Stomach smooth muscle (tissue), 2 donors: Measurements from ENCODE around the gene TNP1.

Experiments used
- H3K27ac ChIP-seq: one replicate; pipeline ENCODE4 v1.7.0; 2013; ENCODE audit warnings: mild to moderate bottlenecking, low read length, inconsistent platforms
- H3K27me3 ChIP-seq, 2 donors: one replicate each; pipeline ENCODE4 v1.7.0; 2013; ENCODE audit warnings: low read length in 2 of 2; ENCODE audit not compliant: insufficient read depth in 2 of 2, control insufficient read depth in 1 of 2
- H3K36me3 ChIP-seq, 2 donors: one replicate each; pipeline ENCODE4 v1.7.0; 2013; ENCODE audit warnings: low read length in 2 of 2; ENCODE audit not compliant: control insufficient read depth in 2 of 2, insufficient read depth in 2 of 2
- H3K4me1 ChIP-seq: one replicate; pipeline ENCODE4 v1.7.0; 2013; ENCODE audit warnings: low read length; ENCODE audit not compliant: control insufficient read depth, insufficient read depth
- H3K4me3 ChIP-seq, 2 donors: one replicate each; pipeline ENCODE4 v1.7.0; 2013; ENCODE audit warnings: low read length in 2 of 2
- H3K9ac ChIP-seq, 2 donors: one replicate each; pipeline ENCODE4 v1.7.0; 2013; ENCODE audit warnings: low read length in 2 of 2, mild to moderate bottlenecking in 1 of 2
- H3K9me3 ChIP-seq, 2 donors: one replicate each; pipeline ENCODE4 v1.7.0; 2013; ENCODE audit warnings: low read length in 2 of 2; ENCODE audit not compliant: control insufficient read depth in 2 of 2
- donor health status: healthy.
- donor health status: Pancreatic carcinoma.

The TNP1 gene

DNA sequence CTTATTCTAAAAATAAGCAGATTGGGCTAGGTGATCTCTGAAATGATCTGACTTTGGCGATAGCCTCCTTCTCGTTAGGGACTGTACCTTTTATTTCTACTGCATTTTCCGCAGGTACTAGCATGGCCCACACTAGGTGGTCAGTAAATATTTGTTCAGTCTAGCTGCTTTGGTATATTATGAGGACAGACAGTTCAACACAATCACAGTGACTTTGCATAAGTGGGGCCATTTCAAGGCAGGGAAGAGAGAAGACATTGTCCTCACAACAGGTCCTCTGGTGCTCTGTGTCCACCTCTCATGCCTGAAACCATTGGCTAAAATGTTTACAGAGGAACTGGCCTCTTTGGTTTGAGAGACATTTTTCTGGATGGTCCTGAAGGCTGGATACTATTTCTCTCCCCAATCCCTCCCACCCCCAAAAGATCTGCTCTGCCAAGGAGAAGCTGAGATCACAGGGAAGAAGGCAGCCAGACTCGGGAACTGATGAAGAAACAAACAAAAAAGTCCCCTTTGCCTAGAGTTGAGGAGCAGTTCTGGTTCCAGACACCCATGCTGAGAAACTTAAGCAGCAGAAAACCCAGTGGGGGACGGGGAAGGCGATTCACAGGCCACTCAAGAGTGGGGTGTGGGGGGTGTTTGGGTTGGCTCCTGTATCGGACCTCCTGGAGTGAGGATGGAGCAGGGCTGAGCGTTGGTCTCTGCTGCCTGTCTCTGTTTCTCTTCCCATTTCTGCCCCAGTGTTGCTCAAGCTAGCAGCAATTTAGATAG, 2.9 kb upstream of the TNP1 start:
- Histone ChIP-seq H3K36me3 (no peaks in the 10 kb centered on the region), H3K27ac (peak overlapping the region; percentile 24), H3K4me3 (no peak overlapping the region), H3K27me3 (no peaks in the 10 kb centered on the region), H3K9ac (no peak overlapping the region), H3K4me1 (peaks cover 3% of the 10 kb centered on the region), H3K9me3 (no peaks in the 10 kb centered on the region)

DNA sequence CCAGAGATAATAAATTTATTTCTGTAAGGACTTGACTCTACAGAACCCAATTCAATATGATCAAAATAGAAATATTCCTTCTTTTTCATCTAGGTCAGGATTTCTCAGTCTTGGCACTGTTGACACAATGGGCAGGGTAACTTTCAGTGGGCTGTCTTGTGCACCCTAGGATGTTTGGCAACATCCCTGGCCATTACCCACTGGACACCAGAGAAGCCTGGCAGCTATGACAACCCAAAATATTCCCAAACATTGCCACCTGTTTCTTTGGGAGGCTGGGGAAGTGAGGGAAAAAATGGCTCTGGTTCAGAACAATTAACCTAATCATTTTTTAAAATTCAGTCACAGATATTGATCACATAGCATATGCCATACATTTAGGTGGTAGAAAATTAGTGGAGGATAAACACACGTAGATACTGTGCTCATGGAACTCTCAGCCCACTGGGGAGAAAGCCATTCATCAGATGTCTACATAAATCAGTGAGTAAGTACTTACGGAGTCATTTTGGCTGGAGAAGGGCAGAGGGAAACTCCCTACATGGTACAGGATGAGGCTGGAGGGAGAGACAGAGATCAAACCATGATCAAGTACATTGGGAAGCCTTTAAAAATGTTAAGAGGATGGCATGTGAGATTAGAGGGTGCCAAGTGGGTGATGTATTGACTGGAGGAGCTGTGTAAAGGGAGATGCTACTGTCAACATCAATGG, 718 bp upstream of the TNP1 start:
- Histone ChIP-seq H3K36me3 (no peaks in the 10 kb centered on the region), H3K27me3 (no peaks in the 10 kb centered on the region), H3K4me3 (no peak overlapping the region), H3K9ac (no peak overlapping the region), H3K27ac (no peak overlapping the region), H3K9me3 (no peaks in the 10 kb centered on the region), H3K4me1 (peaks cover 10% of the 10 kb centered on the region)

DNA sequence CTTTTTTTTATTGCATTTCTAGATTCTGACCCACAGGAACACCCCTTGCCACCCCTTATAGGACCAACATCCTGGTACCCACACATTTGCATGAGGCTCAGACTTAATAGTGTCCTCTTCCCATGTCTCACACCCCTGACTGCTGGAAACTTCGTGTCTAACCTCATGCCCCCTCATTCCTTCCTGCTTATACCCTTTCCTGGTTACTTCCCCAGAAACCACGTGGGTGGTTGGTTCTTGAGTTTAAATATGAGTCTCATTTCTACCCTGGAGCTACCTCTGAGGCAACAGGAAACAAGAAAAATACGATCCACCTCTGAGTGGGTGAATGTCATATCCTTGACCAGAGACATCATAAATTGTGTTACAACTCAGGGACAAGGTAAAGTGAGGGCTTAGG, 1.6 kb downstream of the TNP1 start:
- Histone ChIP-seq H3K36me3 (no peaks in the 10 kb centered on the region), H3K4me1 (peaks cover 12% of the 10 kb centered on the region), H3K27me3 (no peaks in the 10 kb centered on the region), H3K9ac (no peak overlapping the region), H3K9me3 (no peaks in the 10 kb centered on the region), H3K4me3 (no peak overlapping the region), H3K27ac (no peak overlapping the region)

DNA sequence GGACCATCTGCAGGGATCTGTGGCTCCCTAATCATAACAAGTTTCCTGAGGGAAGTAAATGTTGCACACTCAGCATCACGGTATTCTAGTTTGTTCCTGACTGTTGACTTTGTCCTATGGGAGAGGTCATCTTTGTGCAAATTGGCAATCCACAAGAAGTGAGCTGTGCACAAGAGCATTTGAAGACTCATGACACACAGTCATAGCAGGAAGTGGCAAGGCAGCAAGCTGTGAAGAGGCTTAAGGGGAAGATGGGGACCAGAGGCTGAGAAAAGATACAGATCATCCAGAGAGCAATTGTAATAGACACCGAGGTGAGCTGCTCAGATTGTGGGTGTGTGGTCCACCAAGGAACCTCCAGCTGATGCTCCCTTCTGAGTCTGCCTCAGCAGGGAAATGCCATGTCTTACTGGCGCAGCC, 2.7 kb downstream of the TNP1 start:
- no peaks in the 10 kb centered on the region for H3K36me3 ChIP-seq
- no peaks in the 10 kb centered on the region for H3K27me3 ChIP-seq
- H3K9ac ChIP-seq: no peak overlapping the region
- no peaks in the 10 kb centered on the region for H3K9me3 ChIP-seq
- peaks cover 13% of the 10 kb centered on the region for H3K4me1 ChIP-seq
- H3K4me3 ChIP-seq: no peak overlapping the region
- no peak overlapping the region for H3K27ac ChIP-seq

DNA sequence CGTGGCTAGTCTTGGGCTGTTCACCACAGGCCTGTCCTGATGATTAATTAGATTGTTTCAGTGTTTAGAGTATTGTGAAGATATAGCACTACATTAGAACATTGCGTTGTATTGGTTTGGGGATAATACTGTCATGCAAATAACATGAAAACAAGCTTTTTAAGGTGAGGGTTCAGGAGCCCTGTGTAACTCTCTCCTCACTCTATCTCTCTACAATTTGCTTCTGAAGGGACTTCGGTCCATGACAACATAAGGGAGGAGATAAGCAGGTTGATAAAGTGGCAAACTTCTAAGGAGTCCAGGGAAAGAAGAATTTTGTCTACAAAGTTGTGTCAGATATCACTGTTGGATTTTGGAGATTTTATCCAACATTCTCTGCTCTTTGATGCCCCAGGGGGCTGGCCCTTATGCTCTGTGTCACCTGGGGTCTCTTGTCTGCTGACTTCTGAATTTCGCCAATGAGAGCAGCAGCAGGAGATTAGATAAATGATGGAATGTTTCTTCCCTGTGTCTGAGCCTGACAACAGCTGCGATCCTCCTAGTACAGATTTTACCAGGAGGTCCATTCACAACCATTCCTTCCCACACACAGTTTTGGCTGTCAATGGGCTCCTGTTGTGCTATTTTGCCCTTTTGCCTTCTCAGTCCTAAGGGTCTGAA, 3.3 kb downstream of the TNP1 start:
- no peaks in the 10 kb centered on the region for H3K9me3 ChIP-seq
- H3K36me3 ChIP-seq: no peaks in the 10 kb centered on the region
- no peak overlapping the region for H3K4me3 ChIP-seq
- H3K4me1 ChIP-seq: peaks cover 15% of the 10 kb centered on the region
- H3K27ac ChIP-seq: no peak overlapping the region
- no peaks in the 10 kb centered on the region for H3K27me3 ChIP-seq
- H3K9ac ChIP-seq: no peak overlapping the region

DNA sequence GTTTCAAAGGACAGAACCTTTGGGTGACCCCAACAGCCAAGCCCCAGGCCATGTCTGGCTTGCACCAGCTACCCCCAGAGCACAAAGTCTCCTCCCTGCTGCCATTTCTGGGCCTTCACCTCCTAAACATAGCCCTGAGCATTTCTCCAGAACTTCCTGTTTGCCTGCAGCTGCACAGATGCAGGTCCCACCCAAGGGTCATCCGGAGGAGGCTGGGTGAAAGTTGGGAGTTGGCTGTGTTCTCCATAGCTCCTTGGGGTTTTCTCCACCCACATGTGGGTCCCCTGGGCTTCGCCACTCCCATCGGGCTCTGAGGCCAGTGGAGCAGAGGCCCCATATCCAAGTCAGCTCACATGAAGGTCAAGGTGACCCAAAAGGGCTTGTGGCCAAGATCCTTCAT, 4.3 kb downstream of the TNP1 start:
- Histone ChIP-seq H3K36me3 (no peaks in the 10 kb centered on the region), H3K27me3 (no peaks in the 10 kb centered on the region), H3K9me3 (no peaks in the 10 kb centered on the region), H3K4me3 (no peak overlapping the region), H3K27ac (no peak overlapping the region), H3K9ac (no peak overlapping the region), H3K4me1 (peaks cover 15% of the 10 kb centered on the region)

DNA sequence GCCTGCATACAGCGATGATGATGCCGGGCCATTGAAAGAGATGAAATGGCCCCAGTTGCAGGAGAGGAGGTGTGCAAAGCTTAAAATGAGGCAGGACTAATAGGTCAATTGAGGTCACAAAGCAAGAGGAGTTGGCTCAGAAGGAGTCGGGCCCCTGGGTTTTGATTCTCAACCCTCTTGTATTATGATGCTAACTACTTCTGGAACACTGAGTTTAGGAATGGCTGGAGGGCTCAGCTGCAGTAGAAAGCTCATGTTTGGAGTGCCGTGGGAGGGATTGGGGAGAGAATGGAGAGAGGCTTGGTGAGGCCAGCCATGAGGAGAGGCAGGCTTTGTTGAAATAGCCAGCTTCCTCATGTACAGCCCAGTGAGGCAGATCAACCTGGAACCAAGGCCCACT, 4.8 kb downstream of the TNP1 start:
- no peak overlapping the region for H3K9ac ChIP-seq
- no peak overlapping the region for H3K27ac ChIP-seq
- no peak overlapping the region for H3K4me3 ChIP-seq
- no peaks in the 10 kb centered on the region for H3K36me3 ChIP-seq
- no peaks in the 10 kb centered on the region for H3K27me3 ChIP-seq
- peaks cover 15% of the 10 kb centered on the region for H3K4me1 ChIP-seq
- H3K9me3 ChIP-seq: no peaks in the 10 kb centered on the region

DNA sequence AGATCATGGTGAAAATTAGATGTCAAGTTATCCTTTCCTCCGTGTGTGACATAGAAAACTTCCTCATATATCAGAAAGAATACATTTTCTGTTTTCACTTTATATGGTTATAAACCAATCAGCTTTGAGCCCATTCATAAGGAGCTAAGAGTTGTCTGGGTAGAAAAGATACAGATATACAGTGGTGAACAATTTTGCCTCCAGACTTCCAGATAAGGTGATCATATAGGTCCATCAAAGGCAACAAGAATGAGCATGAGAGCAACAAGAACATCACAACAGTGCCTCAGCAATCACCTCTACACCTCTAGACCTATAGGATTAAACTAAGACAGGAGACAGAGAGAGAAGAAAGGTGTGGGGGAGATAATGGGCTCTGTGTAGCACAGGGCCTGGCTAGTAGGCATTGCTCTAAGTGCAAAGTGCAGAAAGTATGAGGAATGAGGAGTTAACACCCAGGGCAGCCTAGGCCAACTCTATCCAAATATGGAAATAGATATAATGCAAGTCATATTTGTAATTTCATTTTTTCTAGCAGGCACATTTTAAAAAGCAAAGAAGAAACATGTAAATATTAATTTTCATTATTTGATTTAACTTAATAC, 8.3 kb downstream of the TNP1 start:
- no peak overlapping the region for H3K9ac ChIP-seq
- H3K4me3 ChIP-seq: no peak overlapping the region
- no peaks in the 10 kb centered on the region for H3K27me3 ChIP-seq
- H3K4me1 ChIP-seq: peaks cover 9% of the 10 kb centered on the region
- H3K36me3 ChIP-seq: no peaks in the 10 kb centered on the region
- H3K9me3 ChIP-seq: no peaks in the 10 kb centered on the region
- no peak overlapping the region for H3K27ac ChIP-seq

DNA sequence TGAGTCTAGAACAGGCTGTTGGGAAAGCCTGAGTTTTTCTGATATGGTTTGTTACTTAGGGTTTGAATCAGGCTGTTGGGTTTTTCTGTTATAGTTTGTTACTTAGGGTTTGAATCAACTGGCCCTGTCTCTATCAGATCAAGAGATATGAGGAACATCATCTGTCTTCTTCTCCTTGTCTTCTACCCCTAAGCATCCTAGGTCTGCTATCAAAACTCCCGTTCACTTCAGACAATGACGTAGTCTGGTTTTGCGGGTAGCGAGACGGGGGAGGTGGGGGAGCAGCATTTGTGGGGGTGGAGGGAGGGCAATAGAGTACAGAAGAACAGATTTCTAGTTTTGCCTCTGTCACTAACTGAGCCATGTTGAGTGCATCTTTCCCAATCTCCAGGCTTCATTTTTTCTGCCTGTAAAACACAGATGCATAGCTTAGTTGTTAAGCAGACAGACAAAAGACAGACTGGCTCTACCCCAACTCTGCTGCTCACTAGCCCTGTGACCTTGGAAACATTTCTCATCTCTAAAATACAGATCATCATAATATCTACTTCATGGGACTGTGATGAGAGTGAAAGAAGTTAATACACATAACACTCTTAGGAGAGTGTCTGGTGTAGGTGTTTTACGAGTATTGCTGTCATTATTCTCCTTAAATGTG, 9.1 kb downstream of the TNP1 start:
- H3K27ac ChIP-seq: no peak overlapping the region
- no peak overlapping the region for H3K4me3 ChIP-seq
- H3K27me3 ChIP-seq: no peaks in the 10 kb centered on the region
- no peaks in the 10 kb centered on the region for H3K9me3 ChIP-seq
- no peak overlapping the region for H3K9ac ChIP-seq
- no peaks in the 10 kb centered on the region for H3K36me3 ChIP-seq
- H3K4me1 ChIP-seq: peaks cover 9% of the 10 kb centered on the region

DNA sequence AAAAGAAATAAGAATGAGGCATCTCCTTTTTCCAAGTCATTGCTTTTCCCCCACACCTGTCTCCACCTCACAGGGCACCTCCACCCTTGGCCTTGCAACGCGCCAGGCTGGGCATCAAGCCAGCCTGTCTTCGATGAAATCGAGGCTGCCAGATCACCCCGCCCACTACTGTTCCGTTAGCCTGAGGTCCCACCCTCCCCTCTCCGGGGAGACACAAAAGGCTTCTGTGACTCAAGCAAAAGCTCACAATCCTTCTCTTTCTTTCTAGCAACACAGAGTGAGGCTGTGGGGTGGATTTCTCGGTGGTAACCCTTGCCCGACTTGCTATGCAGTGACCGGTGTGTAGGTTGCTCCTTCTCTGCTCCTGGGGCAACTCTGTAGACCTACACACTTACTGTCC, 9.9 kb downstream of the TNP1 start:
- Histone ChIP-seq H3K27ac (no peak overlapping the region), H3K36me3 (no peaks in the 10 kb centered on the region), H3K9ac (no peak overlapping the region), H3K9me3 (no peaks in the 10 kb centered on the region), H3K4me1 (peaks cover 2% of the 10 kb centered on the region), H3K27me3 (no peaks in the 10 kb centered on the region), H3K4me3 (no peak overlapping the region)
